WTC11 (cell line): ENCODE measurements around the gene PET100.

Source experiments
- ATF1 ChIP-seq: sonication (generic); formaldehyde crosslinking; IDR thresholded peaks from 2 replicates; pipeline ENCODE4 v1.8.1; 2023; ENCODE audit warnings: mild to moderate bottlenecking, moderate library complexity, missing genetic modification reagents
- CBFB ChIP-seq: sonication (generic); formaldehyde crosslinking; IDR thresholded peaks from 2 replicates; pipeline ENCODE4 v1.8.1; 2022; ENCODE audit warnings: mild to moderate bottlenecking, low read depth, missing genetic modification reagents
- ELF4 ChIP-seq: sonication (generic); formaldehyde crosslinking; IDR thresholded peaks from 2 replicates; pipeline ENCODE4 v1.8.1; 2022; ENCODE audit warnings: low read depth, mild to moderate bottlenecking, moderate library complexity, missing genetic modification reagents
- ESRRA ChIP-seq: sonication (generic); formaldehyde crosslinking; IDR thresholded peaks from 2 replicates; pipeline ENCODE4 v1.8.1; 2022; ENCODE audit warnings: mild to moderate bottlenecking, missing genetic modification reagents, borderline replicate concordance
- FOXP1 ChIP-seq: sonication (generic); formaldehyde crosslinking; IDR thresholded peaks from 2 replicates; pipeline ENCODE4 v1.8.0; 2022; ENCODE audit warnings: missing genetic modification reagents, mild to moderate bottlenecking, moderate library complexity, borderline replicate concordance
- JUN ChIP-seq: sonication (generic); formaldehyde crosslinking; IDR thresholded peaks from 2 replicates; pipeline ENCODE4 v1.8.0; 2023; ENCODE audit warnings: mild to moderate bottlenecking, missing genetic modification reagents
- NR1H2 ChIP-seq: sonication (generic); formaldehyde crosslinking; IDR thresholded peaks from 2 replicates; pipeline ENCODE4 v1.9.0; 2021; ENCODE audit warnings: mild to moderate bottlenecking, moderate library complexity, missing genetic modification reagents
- ZNF232 ChIP-seq: sonication (generic); formaldehyde crosslinking; IDR thresholded peaks from 2 replicates; pipeline ENCODE4 v1.8.0; 2022; ENCODE audit warnings: mild to moderate bottlenecking, missing genetic modification reagents
- TF ChIP-seq, protein P1 (sequence below): fragments of 200-600 bp; IDR thresholded peaks from 2 replicates; pipeline ENCODE4 v1.8.0; 2022; ENCODE audit warnings: antibody characterized with exemption
- TF ChIP-seq, protein P2 (sequence below): sonication (generic); formaldehyde crosslinking; IDR thresholded peaks from 2 replicates; pipeline ENCODE4 v1.8.0; 2022; ENCODE audit warnings: mild to moderate bottlenecking, missing genetic modification reagents
- TF ChIP-seq, protein P3 (sequence below): sonication (generic); formaldehyde crosslinking; IDR thresholded peaks from 2 replicates; pipeline ENCODE4 v1.8.1; 2023; ENCODE audit warnings: mild to moderate bottlenecking, missing genetic modification reagents
- TF ChIP-seq, protein P4 (sequence below): sonication (generic); formaldehyde crosslinking; IDR thresholded peaks from 2 replicates; pipeline ENCODE4 v1.8.0; 2022; ENCODE audit warnings: mild to moderate bottlenecking, missing genetic modification reagents
- TF ChIP-seq, protein P5 (sequence below): sonication (generic); formaldehyde crosslinking; IDR thresholded peaks from 2 replicates; pipeline ENCODE4 v1.8.0; 2022; ENCODE audit warnings: mild to moderate bottlenecking, missing genetic modification reagents

DNA sequence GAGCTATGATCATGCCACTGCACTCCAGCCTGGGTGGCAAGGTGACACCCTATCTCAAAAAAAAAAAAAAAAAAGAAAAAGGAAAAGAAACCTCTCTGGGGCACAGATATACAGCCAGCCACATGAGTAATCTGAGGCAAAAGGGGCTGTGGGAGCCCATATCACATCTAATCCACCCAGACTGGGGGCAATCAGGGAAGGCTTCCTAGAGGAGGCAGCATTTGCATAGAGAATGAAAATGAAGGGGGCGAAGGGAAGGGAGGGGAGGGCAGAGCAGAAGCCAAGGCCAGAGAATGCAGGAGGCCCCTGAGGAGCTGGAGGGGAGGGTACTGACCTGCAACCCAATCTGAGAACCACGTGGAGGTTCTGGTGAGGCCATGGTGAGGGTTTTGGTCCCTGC, 20.6 kb downstream of the PET100 start:
- TF ChIP-seq, protein P1, sequence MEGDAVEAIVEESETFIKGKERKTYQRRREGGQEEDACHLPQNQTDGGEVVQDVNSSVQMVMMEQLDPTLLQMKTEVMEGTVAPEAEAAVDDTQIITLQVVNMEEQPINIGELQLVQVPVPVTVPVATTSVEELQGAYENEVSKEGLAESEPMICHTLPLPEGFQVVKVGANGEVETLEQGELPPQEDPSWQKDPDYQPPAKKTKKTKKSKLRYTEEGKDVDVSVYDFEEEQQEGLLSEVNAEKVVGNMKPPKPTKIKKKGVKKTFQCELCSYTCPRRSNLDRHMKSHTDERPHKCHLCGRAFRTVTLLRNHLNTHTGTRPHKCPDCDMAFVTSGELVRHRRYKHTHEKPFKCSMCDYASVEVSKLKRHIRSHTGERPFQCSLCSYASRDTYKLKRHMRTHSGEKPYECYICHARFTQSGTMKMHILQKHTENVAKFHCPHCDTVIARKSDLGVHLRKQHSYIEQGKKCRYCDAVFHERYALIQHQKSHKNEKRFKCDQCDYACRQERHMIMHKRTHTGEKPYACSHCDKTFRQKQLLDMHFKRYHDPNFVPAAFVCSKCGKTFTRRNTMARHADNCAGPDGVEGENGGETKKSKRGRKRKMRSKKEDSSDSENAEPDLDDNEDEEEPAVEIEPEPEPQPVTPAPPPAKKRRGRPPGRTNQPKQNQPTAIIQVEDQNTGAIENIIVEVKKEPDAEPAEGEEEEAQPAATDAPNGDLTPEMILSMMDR, result no peak
- TF ChIP-seq FOXP1 (no peak), JUN (CRISPR knock-in tag) (no peak), CBFB (CRISPR knock-in tag) (no peak), NR1H2 (no peak), ELF4 (CRISPR knock-in tag) (no peak), ESRRA (CRISPR knock-in tag) (no peak), ZNF232 (CRISPR knock-in tag) (no peak), ATF1 (CRISPR knock-in tag) (no peak)
- TF ChIP-seq, protein P2, sequence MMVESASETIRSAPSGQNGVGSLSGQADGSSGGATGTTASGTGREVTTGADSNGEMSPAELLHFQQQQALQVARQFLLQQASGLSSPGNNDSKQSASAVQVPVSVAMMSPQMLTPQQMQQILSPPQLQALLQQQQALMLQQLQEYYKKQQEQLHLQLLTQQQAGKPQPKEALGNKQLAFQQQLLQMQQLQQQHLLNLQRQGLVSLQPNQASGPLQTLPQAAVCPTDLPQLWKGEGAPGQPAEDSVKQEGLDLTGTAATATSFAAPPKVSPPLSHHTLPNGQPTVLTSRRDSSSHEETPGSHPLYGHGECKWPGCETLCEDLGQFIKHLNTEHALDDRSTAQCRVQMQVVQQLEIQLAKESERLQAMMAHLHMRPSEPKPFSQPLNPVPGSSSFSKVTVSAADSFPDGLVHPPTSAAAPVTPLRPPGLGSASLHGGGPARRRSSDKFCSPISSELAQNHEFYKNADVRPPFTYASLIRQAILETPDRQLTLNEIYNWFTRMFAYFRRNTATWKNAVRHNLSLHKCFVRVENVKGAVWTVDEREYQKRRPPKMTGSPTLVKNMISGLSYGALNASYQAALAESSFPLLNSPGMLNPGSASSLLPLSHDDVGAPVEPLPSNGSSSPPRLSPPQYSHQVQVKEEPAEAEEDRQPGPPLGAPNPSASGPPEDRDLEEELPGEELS (CRISPR knock-in tag), result no peak
- TF ChIP-seq, protein P3, sequence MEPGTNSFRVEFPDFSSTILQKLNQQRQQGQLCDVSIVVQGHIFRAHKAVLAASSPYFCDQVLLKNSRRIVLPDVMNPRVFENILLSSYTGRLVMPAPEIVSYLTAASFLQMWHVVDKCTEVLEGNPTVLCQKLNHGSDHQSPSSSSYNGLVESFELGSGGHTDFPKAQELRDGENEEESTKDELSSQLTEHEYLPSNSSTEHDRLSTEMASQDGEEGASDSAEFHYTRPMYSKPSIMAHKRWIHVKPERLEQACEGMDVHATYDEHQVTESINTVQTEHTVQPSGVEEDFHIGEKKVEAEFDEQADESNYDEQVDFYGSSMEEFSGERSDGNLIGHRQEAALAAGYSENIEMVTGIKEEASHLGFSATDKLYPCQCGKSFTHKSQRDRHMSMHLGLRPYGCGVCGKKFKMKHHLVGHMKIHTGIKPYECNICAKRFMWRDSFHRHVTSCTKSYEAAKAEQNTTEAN (CRISPR knock-in tag), result no peak
- TF ChIP-seq, protein P4, sequence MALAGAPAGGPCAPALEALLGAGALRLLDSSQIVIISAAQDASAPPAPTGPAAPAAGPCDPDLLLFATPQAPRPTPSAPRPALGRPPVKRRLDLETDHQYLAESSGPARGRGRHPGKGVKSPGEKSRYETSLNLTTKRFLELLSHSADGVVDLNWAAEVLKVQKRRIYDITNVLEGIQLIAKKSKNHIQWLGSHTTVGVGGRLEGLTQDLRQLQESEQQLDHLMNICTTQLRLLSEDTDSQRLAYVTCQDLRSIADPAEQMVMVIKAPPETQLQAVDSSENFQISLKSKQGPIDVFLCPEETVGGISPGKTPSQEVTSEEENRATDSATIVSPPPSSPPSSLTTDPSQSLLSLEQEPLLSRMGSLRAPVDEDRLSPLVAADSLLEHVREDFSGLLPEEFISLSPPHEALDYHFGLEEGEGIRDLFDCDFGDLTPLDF (CRISPR knock-in tag), result no peak
- TF ChIP-seq, protein P5, sequence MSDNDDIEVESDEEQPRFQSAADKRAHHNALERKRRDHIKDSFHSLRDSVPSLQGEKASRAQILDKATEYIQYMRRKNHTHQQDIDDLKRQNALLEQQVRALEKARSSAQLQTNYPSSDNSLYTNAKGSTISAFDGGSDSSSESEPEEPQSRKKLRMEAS (CRISPR knock-in tag), result no peak
